T-helper 17 cell (primary cell): ENCODE measurements around the gene FAM3C. TPM values are rescaled to one million over a fixed set of nuclear protein-coding genes. Genes with fewer than 3 reads are reported as not detected.
A peak's percentile ranks its signal among the peaks of the same experiment; 100 is the strongest.
"Not testable (repeated sequence)": the region's sequence is repeated elsewhere in the genome, so short reads cannot be mapped to it uniquely, and the experiment has no call there.

Experiments used
- ATAC-seq: fragments of 150-1000 bp; cut with Tn5 transposase; 2 replicates; pipeline ENCODE4 v1.10.0; 2021; ENCODE audit warnings: mild to moderate bottlenecking, moderate library complexity
- DNase-seq, 3 donors: peaks; one replicate each; pipeline versions ENCODE4 v3.0.0 to v3.0.0-alpha.2; 2020 to 2021
- H3K9me3 ChIP-seq: one replicate; pipeline ENCODE4 v1.7.0; 2013; ENCODE audit warnings: low read length, mild to moderate bottlenecking; ENCODE audit not compliant: control insufficient read depth, poor library complexity, severe bottlenecking
- H3K27ac Mint-ChIP-seq: one replicate; pipeline ENCODE4 v1.8.0; 2022; ENCODE audit warnings: mild to moderate bottlenecking, moderate library complexity, mixed read lengths
- H3K27me3 Mint-ChIP-seq: one replicate; pipeline ENCODE4 v1.8.0; 2022; ENCODE audit warnings: mixed read lengths
- H3K36me3 Mint-ChIP-seq: one replicate; pipeline ENCODE4 v1.8.0; 2022; ENCODE audit warnings: low read depth, mixed read lengths
- H3K4me1 Mint-ChIP-seq: one replicate; pipeline ENCODE4 v1.8.0; 2022; ENCODE audit warnings: mild to moderate bottlenecking, mixed read lengths
- H3K4me3 Mint-ChIP-seq: one replicate; pipeline ENCODE4 v1.8.0; 2022; ENCODE audit warnings: mild to moderate bottlenecking, moderate library complexity, mixed read lengths
- total RNA-seq, 4 donors: library from RNA in 2 of 4; stranded (reverse) in 2 of 4; gene quantifications; one replicate each; pipeline ENCODE4 v1.2.3 and lab custom pipeline; 2022 to 2026

The FAM3C gene
- total RNA-seq (10 to 100 TPM; 10.6 to 16.6 TPM), total RNA-seq (lab: John Stamatoyannopoulos, UW) (5.7 to 7.0 reads per million in 2 donors)

- H3K4me1 Mint-ChIP-seq, result peaks cover 15% of the 10 kb centered on the region
- H3K4me3 Mint-ChIP-seq, result peak within 1 kb of the TSS; percentile 90
- peak within 1 kb of the TSS; percentile 51 for H3K27ac Mint-ChIP-seq
- H3K36me3 Mint-ChIP-seq, result no peaks in the 10 kb centered on the region
- peak; percentile 89 for ATAC-seq
- no peaks in the 10 kb centered on the region for H3K9me3 ChIP-seq
- no peaks in the 10 kb centered on the region for H3K27me3 Mint-ChIP-seq
- peak; percentile 67 to 77 (median 73) for DNase-seq
Measured at GRCh38 chr7:121395961-121396757, at the start of gene FAM3C. Gene FAM3C, minus strand, starts transcription at chr7:121396308. Its CDS starts 13,339 bp downstream, at chr7:121382969.

GRCh38 chr7:121442845-121443244 is 46.7 kb upstream of the FAM3C start:
- peaks cover 23% of the 10 kb centered on the region for H3K4me1 Mint-ChIP-seq
- DNase-seq (no peak), ATAC-seq (peak; percentile 87)
- H3K27me3 Mint-ChIP-seq, result no peaks in the 10 kb centered on the region
- no peak overlapping the region for H3K4me3 Mint-ChIP-seq
- no peaks in the 10 kb centered on the region for H3K9me3 ChIP-seq
- no peaks in the 10 kb centered on the region for H3K36me3 Mint-ChIP-seq
- H3K27ac Mint-ChIP-seq, result peak overlapping the region; percentile 8

GRCh38 chr7:121440857-121441503 is 44.9 kb upstream of the FAM3C start:
- H3K36me3 Mint-ChIP-seq, result no peaks in the 10 kb centered on the region
- no peak for DNase-seq

GRCh38 chr7:121438043-121438955 is 42.2 kb upstream of the FAM3C start:
- H3K4me1 Mint-ChIP-seq, result peaks cover 22% of the 10 kb centered on the region
- not testable (repeated sequence) for H3K9me3 ChIP-seq, H3K36me3 Mint-ChIP-seq, H3K27me3 Mint-ChIP-seq
- peak; percentile 62 for ATAC-seq
- H3K27ac Mint-ChIP-seq, result peak overlapping the region; percentile 73
- peak overlapping the region; percentile 75 for H3K4me3 Mint-ChIP-seq
- peak; percentile 22 to 57 (median 50) for DNase-seq

More at GRCh38 chr7:121440857-121441503, 44.9 kb upstream of the FAM3C start:
- Mint-ChIP-seq H3K4me3 (peak overlapping the region; percentile 42), H3K4me1 (peaks cover 22% of the 10 kb centered on the region), H3K27me3 (no peaks in the 10 kb centered on the region), H3K27ac (peak overlapping the region; percentile 8)
- no peak for ATAC-seq
- no peaks in the 10 kb centered on the region for H3K9me3 ChIP-seq

GRCh38 chr7:121437470-121437869 is 41.4 kb upstream of the FAM3C start:
- H3K27ac Mint-ChIP-seq, result no peak overlapping the region
- peaks cover 19% of the 10 kb centered on the region for H3K4me1 Mint-ChIP-seq
- no peaks in the 10 kb centered on the region for H3K27me3 Mint-ChIP-seq
- no peak for DNase-seq
- no peak for ATAC-seq
- H3K9me3 ChIP-seq, result no peaks in the 10 kb centered on the region
- H3K4me3 Mint-ChIP-seq, result peak overlapping the region; percentile 75
- H3K36me3 Mint-ChIP-seq, result no peaks in the 10 kb centered on the region

GRCh38 chr7:121436688-121437087 is 40.6 kb upstream of the FAM3C start:
- peaks cover 21% of the 10 kb centered on the region for H3K4me1 Mint-ChIP-seq
- no peak overlapping the region for H3K4me3 Mint-ChIP-seq
- peaks cover 3% of the 10 kb centered on the region for H3K36me3 Mint-ChIP-seq
- H3K27me3 Mint-ChIP-seq, result no peaks in the 10 kb centered on the region
- DNase-seq (no peak), ATAC-seq (no peak)
- no peak overlapping the region for H3K27ac Mint-ChIP-seq
- H3K9me3 ChIP-seq, result no peaks in the 10 kb centered on the region

- DNase-seq (no peak), ATAC-seq (no peak)
- H3K9me3 ChIP-seq, result no peaks in the 10 kb centered on the region
- Mint-ChIP-seq H3K4me1 (peaks cover 15% of the 10 kb centered on the region), H3K36me3 (peaks cover 3% of the 10 kb centered on the region), H3K27me3 (no peaks in the 10 kb centered on the region), H3K4me3 (no peak overlapping the region), H3K27ac (no peak overlapping the region)
Measured at GRCh38 chr7:121436136-121436535, 40.0 kb upstream of the FAM3C start.

GRCh38 chr7:121433775-121434174 is 37.7 kb upstream of the FAM3C start:
- no peaks in the 10 kb centered on the region for H3K27me3 Mint-ChIP-seq
- no peaks in the 10 kb centered on the region for H3K9me3 ChIP-seq
- no peak for DNase-seq
- H3K4me3 Mint-ChIP-seq, result no peak overlapping the region
- H3K36me3 Mint-ChIP-seq, result peaks cover 3% of the 10 kb centered on the region
- no peak for ATAC-seq
- H3K27ac Mint-ChIP-seq, result no peak overlapping the region
- H3K4me1 Mint-ChIP-seq, result peaks cover 12% of the 10 kb centered on the region

GRCh38 chr7:121432486-121432885 is 36.4 kb upstream of the FAM3C start:
- not testable (repeated sequence) for H3K4me3 Mint-ChIP-seq, H3K4me1 Mint-ChIP-seq, H3K9me3 ChIP-seq, H3K27ac Mint-ChIP-seq, H3K27me3 Mint-ChIP-seq, H3K36me3 Mint-ChIP-seq, DNase-seq, ATAC-seq

- H3K27me3 Mint-ChIP-seq, result no peaks in the 10 kb centered on the region
- peaks cover 3% of the 10 kb centered on the region for H3K36me3 Mint-ChIP-seq
- H3K4me1 Mint-ChIP-seq, result peaks cover 2% of the 10 kb centered on the region
- no peak overlapping the region for H3K27ac Mint-ChIP-seq
- no peaks in the 10 kb centered on the region for H3K9me3 ChIP-seq
- no peak for DNase-seq
- no peak for ATAC-seq
- no peak overlapping the region for H3K4me3 Mint-ChIP-seq
Measured at GRCh38 chr7:121431996-121432395, 35.9 kb upstream of the FAM3C start.

GRCh38 chr7:121431389-121431995 is 35.4 kb upstream of the FAM3C start:
- Mint-ChIP-seq H3K36me3 (peaks cover 3% of the 10 kb centered on the region), H3K4me1 (peaks cover 2% of the 10 kb centered on the region), H3K4me3 (no peak overlapping the region), H3K27ac (no peak overlapping the region), H3K27me3 (no peaks in the 10 kb centered on the region)
- H3K9me3 ChIP-seq, result no peaks in the 10 kb centered on the region
- ATAC-seq, result no peak
- no peak for DNase-seq

- H3K27ac Mint-ChIP-seq, result no peak overlapping the region
- H3K27me3 Mint-ChIP-seq, result no peaks in the 10 kb centered on the region
- peaks cover 3% of the 10 kb centered on the region for H3K36me3 Mint-ChIP-seq
- ATAC-seq, result no peak
- no peak overlapping the region for H3K4me3 Mint-ChIP-seq
- peaks cover 2% of the 10 kb centered on the region for H3K4me1 Mint-ChIP-seq
- H3K9me3 ChIP-seq, result no peaks in the 10 kb centered on the region
- DNase-seq, result no peak
Measured at GRCh38 chr7:121430558-121430957, 34.5 kb upstream of the FAM3C start.
